Aorta (tissue), 5 donors: ENCODE measurements around the gene HHIP. TPM values are rescaled to one million over a fixed set of nuclear protein-coding genes. Genes with fewer than 3 reads are reported as not detected.

Experiments
- ATAC-seq: fragments of 200-7000 bp; cut with Tn5 transposase; one replicate; pipeline ENCODE4 v1.9.1; 2022; ENCODE audit warnings: moderate library complexity; ENCODE audit not compliant: low FRiP score
- DNase-seq, 2 donors: peaks; one replicate each; pipeline ENCODE4 v3.0.0-alpha.2; 2020
- H3K27ac ChIP-seq, 2 donors: one replicate each; pipeline ENCODE4 v1.5.1; 2013; ENCODE audit warnings: low read length in 2 of 2, mild to moderate bottlenecking in 2 of 2, moderate library complexity in 2 of 2, control low read depth in 1 of 2, inconsistent platforms in 1 of 2, low read depth in 1 of 2
- H3K27me3 ChIP-seq, 2 donors: one replicate each; pipeline ENCODE4 v1.6.1; 2013; ENCODE audit warnings: control low read depth in 1 of 2, low read length in 1 of 2, mild to moderate bottlenecking in 1 of 2, moderate library complexity in 1 of 2; ENCODE audit not compliant: insufficient read depth in 2 of 2, control insufficient read depth in 1 of 2
- H3K36me3 ChIP-seq, 2 donors: one replicate each; pipeline ENCODE4 v1.6.1; 2013; ENCODE audit warnings: control low read depth in 1 of 2, low read length in 1 of 2, mild to moderate bottlenecking in 1 of 2; ENCODE audit not compliant: insufficient read depth in 2 of 2, control insufficient read depth in 1 of 2
- H3K4me1 ChIP-seq, 2 donors: one replicate each; pipeline ENCODE4 v1.6.1; 2013; ENCODE audit warnings: low read length in 2 of 2, control low read depth in 1 of 2, mild to moderate bottlenecking in 1 of 2, moderate library complexity in 1 of 2; ENCODE audit not compliant: insufficient read depth in 2 of 2, control insufficient read depth in 1 of 2
- H3K4me3 ChIP-seq, 2 donors: one replicate each; pipeline ENCODE4 v1.5.1; 2013; ENCODE audit warnings: low read length in 2 of 2, control low read depth in 1 of 2, mild to moderate bottlenecking in 1 of 2
- H3K9me3 ChIP-seq: one replicate; pipeline ENCODE4 v1.6.1; 2013; ENCODE audit warnings: mild to moderate bottlenecking, low read length; ENCODE audit not compliant: control insufficient read depth
- WGBS, 2 donors: extraction: QIAGEN DNeasy Blood & Tissue Kit; methylation state at CpG; one replicate each; pipeline ENCODE4 v1.1.7; 2013; 5-methylcytosine and 5-hydroxymethylcytosine counted together
- intact Hi-C, 2 donors: fragments of 100-400 bp; cut with DNase I; formaldehyde crosslinking; loops; one replicate each; pipeline versions ENCODE4 v1.14.2 to v1.15.0; 2022
- polyA plus RNA-seq, 2 donors: library from polyadenylated mRNA; stranded (reverse); fragments of 200-250 nt; gene quantifications; one replicate each; pipeline ENCODE4 v1.2.3, GENCODE V29; 2013
- total RNA-seq, 2 donors: library from RNA; stranded (reverse); fragmentation: NEBNext Ultra II Directional; extraction: Animal tissue kit (Norgen Biotek cat#: 25700); gene quantifications; one replicate each; pipeline ENCODE4 v1.2.1, GENCODE V29; 2021
- donor health status: healthy with polysubstance abuse.
- donor health status: Bipolar disorder and iron deficiency.
- donor health status: DM: no; HTN: no; CAD: no.
- donor health status: DM: no; HTN: no; CAD: no.
- donor health status: DM: yes; HTN: yes; CAD: no.

Gene HHIP
- total and polyA plus RNA-seq, 4 donors, result 0.03 to 1.6 (median 0.03) TPM; not detected in 1

DNA sequence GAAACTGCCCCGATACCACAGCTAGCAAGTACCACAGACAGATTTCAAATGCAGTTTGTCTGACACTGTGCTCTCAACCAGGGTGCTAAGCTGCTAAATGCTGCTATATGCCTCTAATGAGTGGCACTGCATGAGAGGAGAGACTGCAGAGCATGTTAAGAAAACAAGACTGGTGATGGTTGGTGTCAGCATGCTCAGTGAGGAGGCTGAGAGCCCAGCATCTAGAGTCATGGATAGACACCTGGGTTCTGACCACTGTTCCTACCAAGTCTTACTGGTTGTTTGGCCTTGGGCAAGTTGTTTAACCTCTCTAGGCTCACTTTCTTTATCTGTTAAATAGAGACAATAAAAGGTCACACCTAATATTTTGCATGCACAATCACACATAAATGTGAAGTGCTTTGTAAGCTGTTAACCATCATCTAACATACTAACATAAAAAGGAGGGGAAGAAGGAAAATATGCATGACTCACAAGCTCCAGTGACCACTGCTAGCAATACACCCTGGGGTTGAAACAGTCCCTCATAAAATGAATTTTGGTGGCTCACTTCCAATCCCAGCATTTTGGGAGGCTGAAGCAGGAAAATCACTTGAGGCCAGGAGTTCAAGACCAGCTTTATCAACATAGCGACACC lies 20.7 kb downstream of the HHIP start:
- no peak for ATAC-seq
- Histone ChIP-seq H3K4me1 (no peaks in the 10 kb centered on the region), H3K4me3 (no peak overlapping the region), H3K27ac (no peak overlapping the region), H3K27me3 (no peaks in the 10 kb centered on the region), H3K9me3 (no peaks in the 10 kb centered on the region), H3K36me3 (no peaks in the 10 kb centered on the region)
- 86 to 90% methylated on average over 2 of the region's 2 CpGs for WGBS, 2 donors
- intact Hi-C loops, result no loop called here
- DNase-seq, result no peak

- no peaks in the 10 kb centered on the region for H3K27me3 ChIP-seq
- no peak for ATAC-seq
- 25 to 30% methylated on average over 2 of the region's 2 CpGs for WGBS, 2 donors
- no peaks in the 10 kb centered on the region for H3K4me1 ChIP-seq
- no peak overlapping the region for H3K27ac ChIP-seq
- H3K4me3 ChIP-seq, result no peak overlapping the region
- H3K9me3 ChIP-seq, result no peaks in the 10 kb centered on the region
- intact Hi-C loops, result no loop called here
- H3K36me3 ChIP-seq, result no peaks in the 10 kb centered on the region
- no peak for DNase-seq
These were observed 21.5 kb downstream of the HHIP start for GRCh38 chr4:144667500-144667899.

- Histone ChIP-seq H3K4me3 (no peak overlapping the region), H3K36me3 (no peaks in the 10 kb centered on the region), H3K4me1 (no peaks in the 10 kb centered on the region), H3K27ac (no peak overlapping the region), H3K9me3 (no peaks in the 10 kb centered on the region), H3K27me3 (no peaks in the 10 kb centered on the region)
- ATAC-seq (no peak), DNase-seq (no peak)
- 47 to 53% methylated on average over 5 of the region's 5 CpGs for WGBS, 2 donors
- intact Hi-C loops, result no loop called here
These were observed 24.8 kb downstream of the HHIP start for GRCh38 chr4:144670776-144671175.

DNA sequence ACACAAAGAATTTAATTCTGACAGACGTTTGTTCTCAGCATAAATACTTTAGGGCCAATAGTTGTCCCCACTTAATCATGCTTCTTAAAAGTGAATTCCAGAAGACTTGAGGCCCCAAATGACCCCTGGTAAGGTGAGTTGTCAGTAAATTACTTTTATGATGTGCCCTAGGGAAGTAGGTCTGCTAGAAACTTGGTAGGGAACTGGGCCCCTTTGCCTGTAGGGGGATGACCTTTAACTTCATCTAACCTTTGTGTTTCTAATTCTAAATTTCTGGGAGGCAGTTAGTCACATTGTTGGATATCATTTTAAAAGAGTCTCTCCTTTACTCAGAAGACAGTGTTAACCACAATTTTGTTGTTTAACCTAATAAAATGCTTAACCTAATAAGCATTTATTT lies 28.8 kb downstream of the HHIP start:
- no peak for ATAC-seq
- H3K27ac ChIP-seq, result no peak overlapping the region
- no peaks in the 10 kb centered on the region for H3K4me1 ChIP-seq
- no peaks in the 10 kb centered on the region for H3K9me3 ChIP-seq
- no peak for DNase-seq
- intact Hi-C loops, result no loop called here
- no peaks in the 10 kb centered on the region for H3K27me3 ChIP-seq
- no peaks in the 10 kb centered on the region for H3K36me3 ChIP-seq
- H3K4me3 ChIP-seq, result no peak overlapping the region
- WGBS, 2 donors, result 31 to 43% methylated on average over 1 of the region's 1 CpG

- WGBS, 2 donors, result 10 to 27% methylated on average over 3 of the region's 3 CpGs
- H3K9me3 ChIP-seq, result no peaks in the 10 kb centered on the region
- H3K36me3 ChIP-seq, result no peaks in the 10 kb centered on the region
- DNase-seq (no peak), ATAC-seq (no peak)
- H3K27ac ChIP-seq, result no peak overlapping the region
- intact Hi-C loops, result no loop called here
- H3K27me3 ChIP-seq, result no peaks in the 10 kb centered on the region
- no peaks in the 10 kb centered on the region for H3K4me1 ChIP-seq
- H3K4me3 ChIP-seq, result no peak overlapping the region
These were observed 35.9 kb downstream of the HHIP start for GRCh38 chr4:144681806-144682205.

GRCh38 chr4:144683516-144683915 lies 37.6 kb downstream of the HHIP start:
- H3K27ac ChIP-seq, result no peak overlapping the region
- no peaks in the 10 kb centered on the region for H3K9me3 ChIP-seq
- no peaks in the 10 kb centered on the region for H3K4me1 ChIP-seq
- 87 to 91% methylated on average over 8 of the region's 8 CpGs for WGBS, 2 donors
- ATAC-seq (no peak), DNase-seq (no peak)
- no peaks in the 10 kb centered on the region for H3K36me3 ChIP-seq
- H3K27me3 ChIP-seq, result no peaks in the 10 kb centered on the region
- H3K4me3 ChIP-seq, result no peak overlapping the region
- intact Hi-C loops, result no loop called here

- Histone ChIP-seq H3K4me3 (no peak overlapping the region), H3K36me3 (no peaks in the 10 kb centered on the region), H3K4me1 (no peaks in the 10 kb centered on the region), H3K27ac (no peak overlapping the region), H3K9me3 (no peaks in the 10 kb centered on the region), H3K27me3 (no peaks in the 10 kb centered on the region)
- 74 to 83% methylated on average over 3 of the region's 3 CpGs for WGBS, 2 donors
- DNase-seq (no peak), ATAC-seq (no peak)
- intact Hi-C loops, result no loop called here
These were observed 40.0 kb downstream of the HHIP start for GRCh38 chr4:144685911-144686310.

GRCh38 chr4:144686921-144687320 lies 41.0 kb downstream of the HHIP start:
- Histone ChIP-seq H3K27ac (no peak overlapping the region), H3K27me3 (no peaks in the 10 kb centered on the region), H3K36me3 (no peaks in the 10 kb centered on the region), H3K4me1 (no peaks in the 10 kb centered on the region), H3K4me3 (no peak overlapping the region), H3K9me3 (no peaks in the 10 kb centered on the region)
- intact Hi-C loops, result no loop called here
- ATAC-seq, result no peak
- 47 to 71% methylated on average over 2 of the region's 2 CpGs for WGBS, 2 donors
- DNase-seq, result no peak

GRCh38 chr4:144687466-144687865 lies 41.5 kb downstream of the HHIP start:
- ATAC-seq (no peak), DNase-seq (no peak)
- H3K4me1 ChIP-seq, result no peaks in the 10 kb centered on the region
- H3K9me3 ChIP-seq, result no peaks in the 10 kb centered on the region
- H3K36me3 ChIP-seq, result no peaks in the 10 kb centered on the region
- no peaks in the 10 kb centered on the region for H3K27me3 ChIP-seq
- intact Hi-C loops, result no loop called here
- no peak overlapping the region for H3K4me3 ChIP-seq
- 96% methylated on average over 1 of the region's 1 CpG for WGBS, 2 donors
- H3K27ac ChIP-seq, result no peak overlapping the region
